ENCODE data around the gene MOB3B. TPM values are rescaled to one million over a fixed set of nuclear protein-coding genes. Genes with fewer than 3 reads are reported as not detected.

Gene MOB3B
- total RNA-seq, 1 donor from 2014 or later = 11.0 TPM

DNA sequence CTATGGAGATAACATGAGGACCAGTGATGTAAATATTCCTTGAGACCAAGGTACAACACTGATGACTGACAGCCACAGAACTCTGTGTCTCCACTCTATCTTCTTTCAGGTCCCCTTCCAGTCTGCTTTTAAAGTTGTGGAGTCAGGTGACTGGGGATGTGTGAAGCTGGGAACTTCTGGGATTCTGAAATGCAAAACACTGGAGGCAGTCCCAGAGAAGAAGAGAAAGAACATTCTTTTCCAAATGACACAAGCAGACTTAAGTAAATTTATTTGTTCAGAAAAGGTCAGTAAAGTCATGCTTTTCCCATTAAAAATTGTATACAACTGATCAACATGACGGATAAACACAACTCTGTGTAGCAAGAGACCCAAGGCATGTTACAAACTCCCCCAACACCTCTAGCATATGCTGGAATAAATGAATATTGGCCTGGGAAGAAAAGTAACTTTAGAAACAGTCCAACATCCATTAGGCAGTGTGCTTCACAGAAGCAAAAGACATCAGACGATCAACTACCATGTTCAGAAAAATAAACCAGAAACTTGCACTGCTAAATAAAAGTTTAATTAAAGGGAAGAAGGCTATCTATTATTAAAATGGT is 98.0 kb downstream of the MOB3B start:
- no peaks in the 10 kb centered on the region for H3K9me3 ChIP-seq
- no peak for DNase-seq (ENCODE audit: extremely low spot score in 2 of 2)
- peak overlapping the region; percentile 68 for H3K27ac ChIP-seq
- H3K27me3 ChIP-seq = no peaks in the 10 kb centered on the region
- intact Hi-C loops (cut with DNase I) = no loop called here
- no peak for TF ChIP-seq POLR2A (IDR thresholded peaks at IDR 0.05)
- TF ChIP-seq POLR2AphosphoS5 (IDR thresholded peaks at IDR 0.05; ENCODE audit: insufficient read depth in 1 of 2, low read depth in 1 of 2) = no peak
- TF ChIP-seq, protein P1, sequence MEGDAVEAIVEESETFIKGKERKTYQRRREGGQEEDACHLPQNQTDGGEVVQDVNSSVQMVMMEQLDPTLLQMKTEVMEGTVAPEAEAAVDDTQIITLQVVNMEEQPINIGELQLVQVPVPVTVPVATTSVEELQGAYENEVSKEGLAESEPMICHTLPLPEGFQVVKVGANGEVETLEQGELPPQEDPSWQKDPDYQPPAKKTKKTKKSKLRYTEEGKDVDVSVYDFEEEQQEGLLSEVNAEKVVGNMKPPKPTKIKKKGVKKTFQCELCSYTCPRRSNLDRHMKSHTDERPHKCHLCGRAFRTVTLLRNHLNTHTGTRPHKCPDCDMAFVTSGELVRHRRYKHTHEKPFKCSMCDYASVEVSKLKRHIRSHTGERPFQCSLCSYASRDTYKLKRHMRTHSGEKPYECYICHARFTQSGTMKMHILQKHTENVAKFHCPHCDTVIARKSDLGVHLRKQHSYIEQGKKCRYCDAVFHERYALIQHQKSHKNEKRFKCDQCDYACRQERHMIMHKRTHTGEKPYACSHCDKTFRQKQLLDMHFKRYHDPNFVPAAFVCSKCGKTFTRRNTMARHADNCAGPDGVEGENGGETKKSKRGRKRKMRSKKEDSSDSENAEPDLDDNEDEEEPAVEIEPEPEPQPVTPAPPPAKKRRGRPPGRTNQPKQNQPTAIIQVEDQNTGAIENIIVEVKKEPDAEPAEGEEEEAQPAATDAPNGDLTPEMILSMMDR (IDR thresholded peaks at IDR 0.05) = no peak
- no peak overlapping the region for H3K4me3 ChIP-seq
- H3K4me1 ChIP-seq = peaks cover 85% of the 10 kb centered on the region
- no peaks in the 10 kb centered on the region for H3K36me3 ChIP-seq

DNA sequence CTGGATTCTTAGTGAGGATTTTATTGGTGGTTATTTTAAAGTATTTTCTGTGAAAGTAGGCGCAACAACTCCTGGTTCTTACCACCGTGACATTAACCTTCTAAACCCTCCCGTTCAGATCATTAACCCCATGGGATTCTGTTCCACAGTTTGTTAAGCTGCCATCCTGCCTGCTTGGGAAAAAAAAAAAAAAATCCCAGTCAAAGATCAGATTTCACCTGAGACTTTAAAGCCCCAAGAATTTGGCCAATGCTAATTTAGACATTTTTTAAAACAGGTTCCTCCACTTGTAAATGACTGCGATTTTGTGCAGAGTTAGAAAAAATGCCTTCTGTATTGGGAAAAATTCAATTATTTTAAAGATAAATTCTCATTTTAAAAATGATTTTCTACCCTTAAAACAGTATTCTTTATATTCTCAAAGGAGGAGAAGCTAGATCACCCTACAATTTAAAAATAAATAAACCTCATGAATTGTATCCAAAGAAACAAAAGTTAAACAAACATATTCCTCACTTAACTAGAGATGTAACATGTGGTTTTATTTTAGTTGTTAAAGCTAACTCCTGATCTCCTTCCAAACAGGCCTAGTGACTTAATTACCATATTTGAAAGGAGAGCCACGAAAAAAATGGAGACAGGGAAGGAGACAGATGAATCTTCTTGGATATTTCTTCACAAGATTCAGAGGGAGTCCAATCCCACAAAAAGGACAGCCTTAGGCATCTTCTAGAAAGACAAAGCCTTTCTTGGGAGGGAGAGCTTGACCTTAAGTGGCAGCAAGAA is 98.7 kb downstream of the MOB3B start:
- TF ChIP-seq POLR2AphosphoS5 (IDR thresholded peaks at IDR 0.05; ENCODE audit: insufficient read depth in 1 of 2, low read depth in 1 of 2) (no peak), POLR2A (IDR thresholded peaks at IDR 0.05) (no peak)
- TF ChIP-seq, protein P1 (IDR thresholded peaks at IDR 0.05) = no peak
- H3K4me1 ChIP-seq = peaks cover 84% of the 10 kb centered on the region
- H3K27me3 ChIP-seq = no peaks in the 10 kb centered on the region
- H3K27ac ChIP-seq = peak overlapping the region; percentile 68
- H3K9me3 ChIP-seq = no peaks in the 10 kb centered on the region
- H3K36me3 ChIP-seq = no peaks in the 10 kb centered on the region
- no peak overlapping the region for H3K4me3 ChIP-seq
- intact Hi-C loops (cut with DNase I) = no loop called here
- no peak for DNase-seq (ENCODE audit: extremely low spot score in 2 of 2)

DNA sequence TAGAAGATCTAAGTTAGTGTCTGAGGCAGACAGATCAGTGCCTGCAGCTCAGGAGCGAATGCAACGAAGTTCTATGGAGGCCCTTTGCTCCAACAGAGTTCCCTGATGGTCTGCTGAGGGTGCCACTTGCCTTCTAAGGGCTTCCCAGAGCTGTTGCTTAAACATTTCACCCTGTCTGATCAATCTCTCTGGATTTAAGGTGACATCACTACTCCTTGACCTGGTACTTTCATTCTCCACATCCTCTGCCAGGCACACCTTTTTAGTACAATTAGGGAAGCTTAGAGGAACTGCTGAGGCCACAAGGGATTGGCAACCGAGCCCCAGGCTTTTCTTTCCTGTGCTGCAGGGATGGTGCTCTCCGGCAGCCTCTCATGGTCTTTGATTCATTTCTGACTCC is 99.7 kb downstream of the MOB3B start:
- TF ChIP-seq POLR2A (IDR thresholded peaks at IDR 0.05) (no peak), POLR2AphosphoS5 (IDR thresholded peaks at IDR 0.05; ENCODE audit: insufficient read depth in 1 of 2, low read depth in 1 of 2) (no peak)
- TF ChIP-seq, protein P1 (IDR thresholded peaks at IDR 0.05) = no peak
- Histone ChIP-seq H3K9me3 (no peaks in the 10 kb centered on the region), H3K4me1 (peaks cover 74% of the 10 kb centered on the region), H3K36me3 (no peaks in the 10 kb centered on the region), H3K27ac (peak overlapping the region; percentile 68), H3K4me3 (no peak overlapping the region), H3K27me3 (no peaks in the 10 kb centered on the region)
- no peak for DNase-seq (ENCODE audit: extremely low spot score in 2 of 2)
- intact Hi-C loops (cut with DNase I) = no loop called here

DNA sequence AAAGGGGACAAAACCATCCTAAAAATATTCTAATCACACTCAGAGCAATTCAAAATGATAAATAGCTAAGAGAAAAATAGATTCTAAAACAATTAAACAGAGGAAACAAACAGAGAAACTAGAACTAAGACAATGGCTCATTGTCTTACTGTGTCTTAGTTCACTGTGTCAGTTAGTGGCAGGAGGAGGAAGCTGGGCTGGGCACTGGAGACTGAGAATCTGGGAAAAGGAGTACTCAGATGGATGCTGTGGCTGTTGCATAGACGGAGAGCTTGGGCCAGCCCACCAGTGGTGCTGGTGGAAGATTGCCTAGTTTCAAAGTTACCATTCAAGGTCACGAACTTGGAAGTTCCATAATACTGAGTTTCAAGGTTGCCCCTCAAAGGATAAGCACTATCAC is 100.2 kb downstream of the MOB3B start:
- Histone ChIP-seq H3K27me3 (no peaks in the 10 kb centered on the region), H3K36me3 (no peaks in the 10 kb centered on the region), H3K4me3 (no peak overlapping the region), H3K4me1 (peaks cover 70% of the 10 kb centered on the region), H3K9me3 (no peaks in the 10 kb centered on the region), H3K27ac (peak overlapping the region; percentile 68)
- DNase-seq (ENCODE audit: extremely low spot score in 2 of 2) = no peak
- TF ChIP-seq, protein P1 (IDR thresholded peaks at IDR 0.05) = no peak
- TF ChIP-seq POLR2AphosphoS5 (IDR thresholded peaks at IDR 0.05; ENCODE audit: insufficient read depth in 1 of 2, low read depth in 1 of 2) (no peak), POLR2A (IDR thresholded peaks at IDR 0.05) (no peak)
- intact Hi-C loops (cut with DNase I) = no loop called here

DNA sequence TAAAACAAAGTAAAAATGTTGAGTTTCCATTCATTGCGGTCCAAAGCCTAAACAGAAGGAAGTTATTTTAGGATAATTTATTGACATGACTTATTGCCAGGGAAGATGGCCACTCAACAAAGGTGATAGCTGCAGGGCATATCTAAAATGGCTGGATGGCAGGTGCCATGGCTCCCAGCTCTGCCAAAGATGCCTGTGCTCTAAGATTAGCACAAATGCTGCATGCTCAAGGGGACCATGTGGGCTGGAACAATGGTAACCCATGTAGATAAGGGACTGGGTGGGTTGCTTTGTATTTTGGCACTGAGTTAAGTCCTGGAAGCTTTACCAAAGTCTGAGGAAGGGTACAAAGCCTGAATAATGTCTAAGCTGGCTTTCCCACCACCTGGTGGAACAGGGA is 101.1 kb downstream of the MOB3B start:
- Histone ChIP-seq H3K4me1 (peaks cover 67% of the 10 kb centered on the region), H3K9me3 (no peaks in the 10 kb centered on the region), H3K27ac (no peak overlapping the region), H3K36me3 (no peaks in the 10 kb centered on the region), H3K27me3 (no peaks in the 10 kb centered on the region), H3K4me3 (no peak overlapping the region)
- intact Hi-C loops (cut with DNase I) = no loop called here
- TF ChIP-seq POLR2AphosphoS5 (IDR thresholded peaks at IDR 0.05; ENCODE audit: insufficient read depth in 1 of 2, low read depth in 1 of 2) = no peak
- TF ChIP-seq, protein P1 (IDR thresholded peaks at IDR 0.05) = no peak
- TF ChIP-seq POLR2A (IDR thresholded peaks at IDR 0.05) = no peak
- DNase-seq (ENCODE audit: extremely low spot score in 2 of 2) = no peak

All from vagina (tissue), 2 donors.